Measurements from ENCODE around the gene IFNL2. TPM values are rescaled to one million over a fixed set of nuclear protein-coding genes. Genes with fewer than 3 reads are reported as not detected.

Gene IFNL2
- polyA plus RNA-seq, 1 donor from 2014 or later: not detected

GRCh38 chr19:39232708-39233107 is 35.5 kb upstream of the IFNL2 start:
- no peaks in the 10 kb centered on the region for H3K9me3 ChIP-seq (ENCODE audit: low read length)
- H3K27me3 ChIP-seq (ENCODE audit: insufficient read depth, low read depth, low read length): no peaks in the 10 kb centered on the region
- no peak overlapping the region for H3K27ac ChIP-seq (ENCODE audit: low read length)
- H3K4me3 ChIP-seq (ENCODE audit: low read length): no peak overlapping the region
- H2AFZ ChIP-seq (ENCODE audit: low read depth, low read length): no peak overlapping the region
- no peak overlapping the region for H3K4me2 ChIP-seq (ENCODE audit: low read length)
- H3K79me2 ChIP-seq (replicated peaks; ENCODE audit: insufficient read depth, low read length): no peaks in the 10 kb centered on the region
- H3F3A ChIP-seq (ENCODE audit: insufficient read depth, low read length, poor library complexity, severe bottlenecking): no peaks in the 10 kb centered on the region
- H3K36me3 ChIP-seq (ENCODE audit: insufficient read depth, low read length): no peaks in the 10 kb centered on the region
- TF ChIP-seq RAD21 (conservative IDR thresholded peaks at IDR 0.05) (no peak), TAF1 (IDR thresholded peaks at IDR 0.05; ENCODE audit: low read depth) (no peak), SMC3 (conservative IDR thresholded peaks at IDR 0.05; ENCODE audit: poor library complexity) (no peak), MXI1 (conservative IDR thresholded peaks at IDR 0.05; ENCODE audit: poor library complexity, severe bottlenecking) (no peak), EP300 (conservative IDR thresholded peaks at IDR 0.05; ENCODE audit: poor library complexity, severe bottlenecking) (no peak), POLR2AphosphoS5 (IDR thresholded peaks at IDR 0.05) (no peak), REST (IDR thresholded peaks at IDR 0.05; ENCODE audit: borderline replicate concordance) (no peak), CTCF (IDR thresholded peaks at IDR 0.05; ENCODE audit: poor library complexity, severe bottlenecking) (no peak), EZH2 (IDR thresholded peaks at IDR 0.05; ENCODE audit: borderline replicate concordance, insufficient read depth, low read length, poor library complexity, severe bottlenecking) (no peak)
- no peaks in the 10 kb centered on the region for H3K9me2 ChIP-seq (ENCODE audit: insufficient read depth, low read length)
- no peaks in the 10 kb centered on the region for H4K20me1 ChIP-seq (ENCODE audit: insufficient read depth)
- H3K9ac ChIP-seq (ENCODE audit: low read length): no peak overlapping the region

DNA sequence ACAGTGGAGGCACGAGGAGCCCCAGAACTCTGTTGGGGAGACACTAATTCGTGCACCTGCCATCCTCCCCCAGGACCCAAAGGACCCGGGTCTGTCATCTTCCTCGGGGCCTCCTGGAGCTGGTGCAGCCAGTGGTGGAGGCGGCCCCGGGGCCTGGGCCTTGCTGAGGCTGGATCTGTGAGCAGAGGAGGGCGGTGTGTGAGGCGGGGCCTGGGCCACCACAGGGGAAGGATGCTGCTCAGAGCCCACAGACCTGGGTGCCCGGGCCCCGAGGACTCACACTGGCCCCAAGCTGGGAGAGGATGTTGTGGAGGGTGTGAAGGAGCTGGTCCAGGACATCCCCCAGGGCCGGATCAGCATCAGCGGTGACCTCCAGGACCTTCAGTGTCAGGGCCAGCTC is 31.7 kb upstream of the IFNL2 start:
- TF ChIP-seq EP300 (conservative IDR thresholded peaks at IDR 0.05; ENCODE audit: poor library complexity, severe bottlenecking): no peak
- TF ChIP-seq CTCF (IDR thresholded peaks at IDR 0.05; ENCODE audit: poor library complexity, severe bottlenecking): no peak
- no peak for TF ChIP-seq SMC3 (conservative IDR thresholded peaks at IDR 0.05; ENCODE audit: poor library complexity)
- no peak for TF ChIP-seq POLR2AphosphoS5 (IDR thresholded peaks at IDR 0.05)
- no peak for TF ChIP-seq MXI1 (conservative IDR thresholded peaks at IDR 0.05; ENCODE audit: poor library complexity, severe bottlenecking)
- TF ChIP-seq RAD21 (conservative IDR thresholded peaks at IDR 0.05): no peak
- TF ChIP-seq EZH2 (IDR thresholded peaks at IDR 0.05; ENCODE audit: borderline replicate concordance, insufficient read depth, low read length, poor library complexity, severe bottlenecking): no peak
- TF ChIP-seq REST (IDR thresholded peaks at IDR 0.05; ENCODE audit: borderline replicate concordance): no peak
- no peak for TF ChIP-seq TAF1 (IDR thresholded peaks at IDR 0.05; ENCODE audit: low read depth)
- no peak overlapping the region for H3K9ac ChIP-seq (ENCODE audit: low read length)
- no peaks in the 10 kb centered on the region for H4K20me1 ChIP-seq (ENCODE audit: insufficient read depth)
- H3K36me3 ChIP-seq (ENCODE audit: insufficient read depth, low read length): no peaks in the 10 kb centered on the region
- H3K9me2 ChIP-seq (ENCODE audit: insufficient read depth, low read length): no peaks in the 10 kb centered on the region
- H3K79me2 ChIP-seq (replicated peaks; ENCODE audit: insufficient read depth, low read length): no peaks in the 10 kb centered on the region
- H3K9me3 ChIP-seq (ENCODE audit: low read length): no peaks in the 10 kb centered on the region
- no peak overlapping the region for H2AFZ ChIP-seq (ENCODE audit: low read depth, low read length)
- no peak overlapping the region for H3K27ac ChIP-seq (ENCODE audit: low read length)
- H3F3A ChIP-seq (ENCODE audit: insufficient read depth, low read length, poor library complexity, severe bottlenecking): no peaks in the 10 kb centered on the region
- H3K27me3 ChIP-seq (ENCODE audit: insufficient read depth, low read depth, low read length): no peaks in the 10 kb centered on the region
- no peak overlapping the region for H3K4me2 ChIP-seq (ENCODE audit: low read length)
- H3K4me3 ChIP-seq (ENCODE audit: low read length): no peak overlapping the region

Data from neural cell (in vitro differentiated cells).